ENCODE results near the gene CLEC4C. TPM values are rescaled to one million over a fixed set of nuclear protein-coding genes. Genes with fewer than 3 reads are reported as not detected.

Gene CLEC4C
- not detected in 2 replicates for total RNA-seq

GRCh38 chr12:7747246-7747645 lies at the start of gene CLEC4C:
TSS of gene CLEC4C (minus strand) at chr12:7747375. CDS start at chr12:7747348, 27 bp downstream.

GRCh38 chr12:7788884-7789528 lies 41.8 kb upstream of the CLEC4C start, which contains the start of gene NANOG:
TSS of gene NANOG (plus strand) at chr12:7789402. CDS start at chr12:7789615, 213 bp downstream.

GRCh38 chr12:7711133-7711532 lies 36.0 kb downstream of the CLEC4C start, which contains the start of gene DPPA3:
TSS of gene DPPA3 (plus strand) at chr12:7711433. CDS start at chr12:7711571, 138 bp downstream.

GRCh38 chr12:7695566-7696197 lies 51.5 kb downstream of the CLEC4C start, which contains the start of gene GDF3:
TSS of gene GDF3 (minus strand) at chr12:7695775. CDS start at chr12:7695728, 47 bp downstream.

Small RNAs within 50 kb of the gene (small RNA-seq; reads per million reads assigned to genes)
- gene RF00019 = not detected

Other genes with a start within 250 kb of the CLEC4C start
- not detected in 2 replicates for gene CD163, start 243.6 kb downstream of the CLEC4C start, total RNA-seq
- gene APOBEC1, start 81.5 kb downstream of the CLEC4C start, total RNA-seq = not detected in 2 replicates
- not detected in 2 replicates for gene GDF3, start 51.6 kb downstream of the CLEC4C start, total RNA-seq
- not detected in 2 replicates for gene DPPA3, start 35.9 kb downstream of the CLEC4C start, total RNA-seq
- gene NANOGNB, start 17.8 kb upstream of the CLEC4C start, total RNA-seq = not detected in 2 replicates
- under 0.01 and 0.32 TPM in 2 replicates for gene NANOG, start 42.0 kb upstream of the CLEC4C start, total RNA-seq
- gene SLC2A14, start 125.5 kb upstream of the CLEC4C start, total RNA-seq = not detected in 2 replicates
- gene SLC2A3, start 188.8 kb upstream of the CLEC4C start, total RNA-seq = 82.6 and 140 TPM in 2 replicates

All from articular chondrocyte of knee joint (primary cell).